ENCODE measurements around the gene SYNDIG1L.

GRCh38 chr14:74402401-74403251 lies 23.4 kb downstream of the SYNDIG1L start:
- TF ChIP-seq CTCF (optimal IDR thresholded peaks at IDR 0.05 in 1 of 3, IDR thresholded peaks at IDR 0.05 in 1 of 3, conservative IDR thresholded peaks at IDR 0.05 in 1 of 3; ENCODE audit: extremely low read depth in 1 of 3, insufficient read depth in 2 of 3, low read length in 3 of 3) (no peak), EZH2 (IDR thresholded peaks at IDR 0.05; ENCODE audit: low read length) (no peak)
